NCI-H82 (cell line): ENCODE results near the gene TXNDC5.

Experiments used
- DNase-seq: peaks from one replicate; lab custom pipeline; 2025; lab: John Stamatoyannopoulos, UW

The TXNDC5 gene

DNA sequence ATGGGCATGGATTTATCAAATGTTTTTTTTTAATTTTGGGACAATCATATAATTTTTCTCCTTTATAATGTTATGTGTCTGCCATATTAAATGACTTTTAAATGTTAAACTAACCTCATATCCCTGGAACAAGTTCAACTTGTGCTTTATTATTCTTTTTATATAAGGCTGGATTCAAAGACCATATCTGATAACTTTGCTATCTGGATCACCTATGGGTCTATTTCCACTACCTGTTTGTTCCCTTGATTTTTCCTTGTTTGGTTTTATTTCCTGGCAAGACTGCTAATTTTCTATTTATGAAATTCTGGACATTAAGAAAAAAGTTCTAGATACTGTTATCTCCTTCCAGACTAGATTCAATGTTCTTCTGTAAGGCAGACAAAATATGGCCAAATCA lies 58.8 kb downstream of the TXNDC5 start:
- DNase-seq = no peak

DNA sequence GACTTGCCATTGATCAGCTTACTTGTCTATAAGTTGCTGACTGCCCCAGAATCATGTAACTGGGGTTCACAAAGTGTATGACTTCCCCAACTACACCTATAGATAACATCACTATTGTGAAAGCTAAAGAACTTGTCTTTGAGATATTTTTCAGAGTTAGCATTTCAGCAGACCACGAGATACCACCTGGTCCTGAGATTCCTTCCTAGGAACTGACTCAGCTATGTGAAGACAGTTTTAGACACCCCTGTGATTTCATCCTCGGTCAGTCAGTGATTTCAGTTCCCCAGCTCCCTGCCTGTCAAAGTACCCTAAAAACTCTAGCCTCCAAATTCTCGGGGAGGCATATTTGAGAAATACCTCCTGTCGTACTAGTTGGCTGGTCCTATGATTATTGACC lies 62.4 kb downstream of the TXNDC5 start:
- DNase-seq = no peak

DNA sequence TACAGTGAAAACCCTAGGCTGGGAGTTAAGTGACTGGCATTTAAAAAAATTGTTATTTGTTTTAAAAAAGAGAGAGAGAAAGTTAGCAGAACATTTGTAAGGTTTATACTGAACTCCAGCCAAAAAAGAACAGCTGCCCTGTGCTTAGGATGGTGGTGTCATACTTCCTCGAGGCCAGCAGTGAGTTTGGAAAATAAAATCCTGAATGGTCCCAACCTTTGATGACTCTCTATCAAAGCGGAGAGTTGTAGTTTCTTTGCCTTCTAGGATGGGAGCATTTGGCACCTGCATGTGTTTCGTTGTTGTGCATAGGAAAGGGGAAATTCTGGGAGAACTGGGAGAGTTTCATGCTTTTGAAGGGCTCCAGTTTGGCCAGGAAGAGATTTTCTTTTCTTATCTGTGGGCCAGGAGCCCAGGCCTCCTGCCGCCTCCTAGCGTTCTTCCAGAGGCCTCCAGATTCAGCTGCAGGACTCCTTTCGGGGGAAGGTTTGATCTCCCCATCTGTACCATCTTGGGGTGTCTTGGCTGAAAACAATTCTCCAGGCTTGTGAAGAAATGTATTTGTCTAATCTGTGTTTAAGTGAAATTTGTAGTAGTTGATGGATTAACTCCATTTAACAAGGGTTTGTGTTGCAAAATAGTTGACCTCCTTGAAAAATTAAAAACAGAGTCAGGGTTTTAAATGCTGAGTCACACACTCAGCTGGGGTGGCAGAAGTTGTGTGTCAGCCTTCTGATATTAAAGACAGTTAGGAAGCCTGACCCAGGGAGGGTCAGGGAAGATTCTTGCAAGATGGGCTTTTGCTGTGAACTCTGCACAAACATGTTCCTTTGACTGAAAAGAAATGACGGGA lies 63.4 kb downstream of the TXNDC5 start:
- DNase-seq = no peak

GRCh38 chr6:7841781-7842468 lies 68.7 kb downstream of the TXNDC5 start:
- DNase-seq = no peak

- DNase-seq = no peak
Measured at GRCh38 chr6:7836371-7837026, 74.1 kb downstream of the TXNDC5 start.

DNA sequence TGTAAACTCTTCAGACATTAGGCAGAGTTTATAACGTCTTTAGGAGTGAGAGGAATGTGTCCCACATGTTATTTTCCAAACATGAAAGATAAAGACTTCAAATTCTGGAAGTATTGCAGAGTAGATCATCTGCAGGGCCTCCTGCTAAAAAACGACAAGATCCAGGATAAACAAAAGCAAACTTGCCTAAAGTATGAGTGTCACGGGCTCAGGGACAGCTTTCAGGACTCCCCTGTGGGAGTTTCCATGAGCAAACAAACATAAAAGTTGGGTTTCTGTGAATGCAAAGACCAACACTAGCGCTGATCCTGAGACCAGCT lies 76.9 kb downstream of the TXNDC5 start:
- DNase-seq = no peak

GRCh38 chr6:7832904-7833750 lies 77.5 kb downstream of the TXNDC5 start:
- no peak for DNase-seq
